C4-2B (cell line): Measurements from ENCODE around the gene GPX4.

Experiments
- CTCF ChIP-seq: fragments of 450-650 bp; conservative IDR thresholded peaks from 2 replicates; pipeline ENCODE4 v1.5.1; 2017; ENCODE audit warnings: mild to moderate bottlenecking
- ZFX ChIP-seq: fragments of 450-650 bp; IDR thresholded peaks from 2 replicates; pipeline ENCODE4 v1.6.1; 2017

DNA sequence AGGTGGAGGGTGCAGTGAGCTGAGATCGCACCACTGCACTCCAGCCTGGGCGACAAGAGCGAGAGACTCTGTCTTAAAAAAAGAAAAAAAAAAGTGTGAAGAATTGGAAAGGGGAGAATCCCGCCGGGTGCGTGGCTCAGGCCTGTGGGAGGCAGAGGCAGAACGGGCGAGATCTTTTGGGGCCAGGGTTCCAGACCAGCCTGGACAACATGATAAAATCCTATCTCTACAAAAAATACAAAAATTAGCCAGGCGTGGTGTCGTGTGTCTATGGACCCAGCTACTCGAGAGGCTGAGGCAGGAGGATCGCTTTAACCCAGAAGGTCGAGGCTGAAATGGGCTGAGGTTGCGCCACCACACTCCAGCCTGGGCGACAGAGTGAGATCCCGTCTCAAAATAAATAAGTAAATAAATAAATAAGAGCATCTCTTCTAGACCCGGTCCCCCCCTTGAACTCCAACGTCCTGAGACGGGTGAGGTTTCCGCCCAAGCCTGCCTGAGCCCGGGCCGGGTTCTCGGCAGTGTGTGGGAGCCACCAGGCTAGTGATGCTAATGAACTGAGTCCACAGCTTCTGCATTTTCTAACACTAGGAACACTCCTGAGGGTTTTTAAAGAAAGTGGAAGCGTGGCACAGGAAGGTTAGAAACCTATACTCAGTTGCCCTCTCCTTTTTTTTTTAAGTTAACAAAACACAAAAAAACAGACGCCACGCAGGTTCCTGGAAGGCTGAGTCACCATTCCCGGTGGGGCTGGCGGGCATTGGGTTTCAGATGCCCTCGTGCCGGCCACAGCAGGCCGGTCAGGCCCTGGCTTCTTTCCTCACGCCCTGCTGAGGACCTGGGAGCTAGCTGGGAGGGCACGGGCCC lies 22.0 kb downstream of the GPX4 start:
- TF ChIP-seq CTCF (no peak), ZFX (no peak)
